Transverse colon (tissue), 4 donors: Measurements from ENCODE around the gene INPP4B. TPM values are rescaled to one million over a fixed set of nuclear protein-coding genes. Genes with fewer than 3 reads are reported as not detected.

Experiments used
- DNase-seq: peaks from one replicate; pipeline ENCODE4 v3.0.0-alpha.2; 2019
- H3K27ac ChIP-seq, 4 donors: fragments of 200-600 bp; sonication (generic); 2 replicates each; pipeline ENCODE4 v1.5.1; 2016 to 2018; ENCODE audit warnings: inconsistent platforms in 4 of 4
- H3K27me3 ChIP-seq: fragments of 200-600 bp; sonication (generic); 2 replicates; pipeline ENCODE4 v1.5.1; 2017; ENCODE audit warnings: inconsistent platforms
- H3K36me3 ChIP-seq, 4 donors: fragments of 200-600 bp; sonication (generic); 2 replicates each; pipeline ENCODE4 v1.5.1; 2017 to 2019; ENCODE audit warnings: inconsistent platforms in 4 of 4
- H3K4me1 ChIP-seq, 4 donors: fragments of 200-600 bp; sonication (generic); 2 replicates each; pipeline ENCODE4 v1.5.1; 2017 to 2020; ENCODE audit warnings: inconsistent platforms in 4 of 4
- H3K4me3 ChIP-seq, 4 donors: fragments of 200-600 bp; sonication (generic); 1 replicate in 1 of 4; 2 replicates in 3 of 4; pipeline versions ENCODE4 v1.5.1 to v1.6.1; 2017 to 2019; ENCODE audit warnings: inconsistent platforms in 4 of 4
- H3K9me3 ChIP-seq, 2 donors: fragments of 200-600 bp; sonication (generic); 2 replicates each; pipeline ENCODE4 v1.5.1; 2017 to 2019; ENCODE audit warnings: inconsistent platforms in 2 of 2
- EP300 ChIP-seq: sonication (generic); formaldehyde crosslinking; IDR thresholded peaks from one replicate; pipeline ENCODE4 v1.6.1; 2017; ENCODE audit warnings: antibody characterized with exemption, low read depth
- POLR2A ChIP-seq: fragments of 450-650 bp; IDR thresholded peaks from one replicate; pipeline ENCODE4 v1.6.1; 2016; ENCODE audit warnings: antibody characterized with exemption, mild to moderate bottlenecking, moderate library complexity
- POLR2AphosphoS5 ChIP-seq, 3 donors: sonication (generic); formaldehyde crosslinking; IDR thresholded peaks; one replicate each; pipeline ENCODE4 v1.6.1; 2016; ENCODE audit warnings: antibody characterized with exemption in 3 of 3
- WGBS, 2 donors: methylation state at CpG; one replicate each; pipeline ENCODE4 v1.1.5; 2018; ENCODE audit warnings: low coverage in 1 of 2; 5-methylcytosine and 5-hydroxymethylcytosine counted together
- in situ Hi-C, 4 donors: fragments of 200-750 bp; cut with MboI; loops; one replicate each; pipeline versions ENCODE4 v1.15.0 to v1.15.1; 2017; ENCODE audit warnings: low sequenced_read_pairs in 3 of 4, low pct_ligation_motif_present in 1 of 4, low pct_unique_long_range_greater_than_20kb in 1 of 4
- intact Hi-C: fragments of 100-400 bp; cut with DNase I; formaldehyde crosslinking; loops from one replicate; pipeline ENCODE4 v1.15.1; 2023; ENCODE audit warnings: low total_unique reads
- total RNA-seq, 4 donors: library from RNA; depleted of rRNA; stranded (reverse); fragments of >200 nt; gene quantifications; one replicate each; pipeline ENCODE4 v1.1.0, GENCODE V29; 2016
- TF ChIP-seq, protein P1 (sequence below), 5 experiments: fragments of 200-600 bp in 3 of 5; fragments of 450-650 bp in 2 of 5; sonication (generic) in 3 of 5; IDR thresholded peaks; 1 replicate in 2 of 5; 2 replicates in 3 of 5; pipeline ENCODE4 v1.5.1; 2016 to 2017; ENCODE audit warnings: antibody characterized with exemption in 5 of 5, inconsistent platforms in 3 of 5, mild to moderate bottlenecking in 2 of 5, moderate library complexity in 1 of 5

INPP4B gene
- total RNA-seq, 4 donors from 2014 or later: 18.3 to 33.8 (median 31.4) TPM

DNA sequence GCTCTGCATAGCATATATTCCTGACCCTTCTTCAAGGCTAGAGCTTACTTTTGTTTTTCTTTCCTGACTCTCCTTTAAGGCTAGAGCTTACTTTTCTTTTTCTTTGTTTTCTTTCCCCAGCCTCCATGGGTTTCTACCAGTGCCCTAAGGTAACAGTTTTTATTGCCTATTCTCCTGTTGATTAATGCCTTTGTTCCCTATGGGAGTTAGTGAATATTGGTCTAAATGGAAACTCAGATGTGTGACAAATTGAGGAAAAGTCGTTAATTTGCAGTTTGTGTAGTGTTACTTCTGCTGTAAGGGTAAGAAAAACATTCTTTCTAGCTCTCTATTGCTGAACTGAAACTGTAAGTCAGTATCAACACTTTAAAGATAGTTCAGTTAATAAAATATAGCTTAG, 851.0 kb downstream of the INPP4B start:
- H3K9me3 ChIP-seq: no peaks in the 10 kb centered on the region
- no peaks in the 10 kb centered on the region for H3K27me3 ChIP-seq
- no peak for DNase-seq
- WGBS, 2 donors: 11 to 36% methylated on average over 1 of the region's 1 CpG
- in situ Hi-C loops: no loop called here
- intact Hi-C loops: no loop called here
- no peak overlapping the region for H3K4me3 ChIP-seq
- H3K4me1 ChIP-seq: no peaks in the 10 kb centered on the region
- H3K27ac ChIP-seq: no peak overlapping the region
- H3K36me3 ChIP-seq: no peaks in the 10 kb centered on the region
- TF ChIP-seq POLR2A (no peak), EP300 (no peak), POLR2AphosphoS5 (IDR thresholded peaks at IDR 0.05) (no peak)
- TF ChIP-seq, protein P1, sequence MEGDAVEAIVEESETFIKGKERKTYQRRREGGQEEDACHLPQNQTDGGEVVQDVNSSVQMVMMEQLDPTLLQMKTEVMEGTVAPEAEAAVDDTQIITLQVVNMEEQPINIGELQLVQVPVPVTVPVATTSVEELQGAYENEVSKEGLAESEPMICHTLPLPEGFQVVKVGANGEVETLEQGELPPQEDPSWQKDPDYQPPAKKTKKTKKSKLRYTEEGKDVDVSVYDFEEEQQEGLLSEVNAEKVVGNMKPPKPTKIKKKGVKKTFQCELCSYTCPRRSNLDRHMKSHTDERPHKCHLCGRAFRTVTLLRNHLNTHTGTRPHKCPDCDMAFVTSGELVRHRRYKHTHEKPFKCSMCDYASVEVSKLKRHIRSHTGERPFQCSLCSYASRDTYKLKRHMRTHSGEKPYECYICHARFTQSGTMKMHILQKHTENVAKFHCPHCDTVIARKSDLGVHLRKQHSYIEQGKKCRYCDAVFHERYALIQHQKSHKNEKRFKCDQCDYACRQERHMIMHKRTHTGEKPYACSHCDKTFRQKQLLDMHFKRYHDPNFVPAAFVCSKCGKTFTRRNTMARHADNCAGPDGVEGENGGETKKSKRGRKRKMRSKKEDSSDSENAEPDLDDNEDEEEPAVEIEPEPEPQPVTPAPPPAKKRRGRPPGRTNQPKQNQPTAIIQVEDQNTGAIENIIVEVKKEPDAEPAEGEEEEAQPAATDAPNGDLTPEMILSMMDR (IDR thresholded peaks at IDR 0.05): no peak

DNA sequence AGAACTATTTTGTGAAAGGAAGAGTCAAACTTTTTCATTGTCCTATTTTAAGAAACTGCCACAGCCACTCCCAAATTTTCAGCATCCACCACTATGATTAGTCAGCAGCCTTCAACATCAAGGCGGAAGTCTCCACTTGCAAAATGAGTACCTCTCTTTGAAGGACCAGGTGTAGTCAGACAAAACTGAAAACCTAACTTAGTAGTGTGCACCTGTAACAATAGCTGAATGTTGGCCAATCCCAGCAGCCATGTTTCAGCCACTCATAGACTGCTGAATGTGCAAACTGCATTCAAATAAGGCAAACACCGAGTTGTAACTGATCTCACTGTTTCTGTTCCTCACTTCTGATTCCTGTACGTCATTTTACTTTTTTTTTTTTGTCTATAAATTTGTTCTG, 868.7 kb downstream of the INPP4B start:
- in situ Hi-C loops: no loop called here
- H3K4me3 ChIP-seq: no peak overlapping the region
- 65 to 78% methylated on average over 2 to 3 of the region's 3 CpGs for WGBS, 2 donors

More for the DNA sequence above, 868.7 kb downstream of the INPP4B start:
- intact Hi-C loops: no loop called here
- H3K27ac ChIP-seq: no peak overlapping the region
- no peaks in the 10 kb centered on the region for H3K27me3 ChIP-seq
- H3K36me3 ChIP-seq: no peaks in the 10 kb centered on the region
- DNase-seq: no peak
- no peaks in the 10 kb centered on the region for H3K9me3 ChIP-seq
- TF ChIP-seq POLR2A (no peak), EP300 (no peak), POLR2AphosphoS5 (IDR thresholded peaks at IDR 0.05) (no peak)
- TF ChIP-seq, protein P1 (IDR thresholded peaks at IDR 0.05): no peak
- no peaks in the 10 kb centered on the region for H3K4me1 ChIP-seq
